ENCODE results near the gene MUSTN1.

MUSTN1 gene

GRCh38 chr3:52834871-52835501 lies at the start of gene MUSTN1:
MUSTN1 (minus strand) TSS chr3:52835019; CDS start chr3:52834948, 71 bp downstream.
- no peak for DNase-seq (ENCODE audit: low spot score)

GRCh38 chr3:52882377-52882776 lies 47.6 kb upstream of the MUSTN1 start:
- no peak for DNase-seq (ENCODE audit: low spot score)

- no peak for DNase-seq (ENCODE audit: low spot score)
Observed at GRCh38 chr3:52881871-52882270, 47.1 kb upstream of the MUSTN1 start.

GRCh38 chr3:52880474-52880873 lies 45.7 kb upstream of the MUSTN1 start:
- no peak for DNase-seq (ENCODE audit: low spot score)

GRCh38 chr3:52880047-52880446 lies 45.2 kb upstream of the MUSTN1 start:
- no peak for DNase-seq (ENCODE audit: low spot score)

GRCh38 chr3:52879581-52879980 lies 44.8 kb upstream of the MUSTN1 start:
- DNase-seq (ENCODE audit: low spot score), result no peak

- DNase-seq (ENCODE audit: low spot score), result no peak
Observed at GRCh38 chr3:52879090-52879489, 44.3 kb upstream of the MUSTN1 start.

GRCh38 chr3:52877085-52877484 lies 42.3 kb upstream of the MUSTN1 start:
- DNase-seq (ENCODE audit: low spot score), result no peak

- no peak for DNase-seq (ENCODE audit: low spot score)
Observed at GRCh38 chr3:52874864-52875587, 40.2 kb upstream of the MUSTN1 start.

GRCh38 chr3:52874160-52874701 lies 39.4 kb upstream of the MUSTN1 start:
- DNase-seq (ENCODE audit: low spot score), result no peak

GRCh38 chr3:52873433-52874159 lies 38.8 kb upstream of the MUSTN1 start:
- no peak for DNase-seq (ENCODE audit: low spot score)

- DNase-seq (ENCODE audit: low spot score), result no peak
Observed at GRCh38 chr3:52872245-52872644, 37.4 kb upstream of the MUSTN1 start.

GRCh38 chr3:52871761-52872160 lies 36.9 kb upstream of the MUSTN1 start:
- DNase-seq (ENCODE audit: low spot score), result no peak

- no peak for DNase-seq (ENCODE audit: low spot score)
Observed at GRCh38 chr3:52870471-52870870, 35.7 kb upstream of the MUSTN1 start.

- no peak for DNase-seq (ENCODE audit: low spot score)
Observed at GRCh38 chr3:52866427-52866826, 31.6 kb upstream of the MUSTN1 start.

- no peak for DNase-seq (ENCODE audit: low spot score)
Observed at GRCh38 chr3:52865994-52866393, 31.2 kb upstream of the MUSTN1 start.

- DNase-seq (ENCODE audit: low spot score), result no peak
Observed at GRCh38 chr3:52860424-52860768, 25.6 kb upstream of the MUSTN1 start.

- DNase-seq (ENCODE audit: low spot score), result no peak
Observed at GRCh38 chr3:52859686-52860423, 25.0 kb upstream of the MUSTN1 start.

GRCh38 chr3:52857864-52858263 lies 23.0 kb upstream of the MUSTN1 start:
- no peak for DNase-seq (ENCODE audit: low spot score)

- no peak for DNase-seq (ENCODE audit: low spot score)
Observed at GRCh38 chr3:52857133-52857532, 22.3 kb upstream of the MUSTN1 start.

- DNase-seq (ENCODE audit: low spot score), result no peak
Observed at GRCh38 chr3:52856666-52857065, 21.8 kb upstream of the MUSTN1 start.

- no peak for DNase-seq (ENCODE audit: low spot score)
Observed at GRCh38 chr3:52854013-52854412, 19.2 kb upstream of the MUSTN1 start.

Data from CD4-positive, alpha-beta T cell treated with Interleukin-15 for 4 hours (primary cell).